Measurements from ENCODE around the gene TRIM26.

Gene TRIM26

GRCh38 chr6:30154061-30154460, 59.1 kb downstream of the TRIM26 start:
- no peak for ATAC-seq
- TF ChIP-seq, protein P1, sequence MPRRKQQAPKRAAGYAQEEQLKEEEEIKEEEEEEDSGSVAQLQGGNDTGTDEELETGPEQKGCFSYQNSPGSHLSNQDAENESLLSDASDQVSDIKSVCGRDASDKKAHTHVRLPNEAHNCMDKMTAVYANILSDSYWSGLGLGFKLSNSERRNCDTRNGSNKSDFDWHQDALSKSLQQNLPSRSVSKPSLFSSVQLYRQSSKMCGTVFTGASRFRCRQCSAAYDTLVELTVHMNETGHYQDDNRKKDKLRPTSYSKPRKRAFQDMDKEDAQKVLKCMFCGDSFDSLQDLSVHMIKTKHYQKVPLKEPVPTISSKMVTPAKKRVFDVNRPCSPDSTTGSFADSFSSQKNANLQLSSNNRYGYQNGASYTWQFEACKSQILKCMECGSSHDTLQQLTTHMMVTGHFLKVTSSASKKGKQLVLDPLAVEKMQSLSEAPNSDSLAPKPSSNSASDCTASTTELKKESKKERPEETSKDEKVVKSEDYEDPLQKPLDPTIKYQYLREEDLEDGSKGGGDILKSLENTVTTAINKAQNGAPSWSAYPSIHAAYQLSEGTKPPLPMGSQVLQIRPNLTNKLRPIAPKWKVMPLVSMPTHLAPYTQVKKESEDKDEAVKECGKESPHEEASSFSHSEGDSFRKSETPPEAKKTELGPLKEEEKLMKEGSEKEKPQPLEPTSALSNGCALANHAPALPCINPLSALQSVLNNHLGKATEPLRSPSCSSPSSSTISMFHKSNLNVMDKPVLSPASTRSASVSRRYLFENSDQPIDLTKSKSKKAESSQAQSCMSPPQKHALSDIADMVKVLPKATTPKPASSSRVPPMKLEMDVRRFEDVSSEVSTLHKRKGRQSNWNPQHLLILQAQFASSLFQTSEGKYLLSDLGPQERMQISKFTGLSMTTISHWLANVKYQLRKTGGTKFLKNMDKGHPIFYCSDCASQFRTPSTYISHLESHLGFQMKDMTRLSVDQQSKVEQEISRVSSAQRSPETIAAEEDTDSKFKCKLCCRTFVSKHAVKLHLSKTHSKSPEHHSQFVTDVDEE (CRISPR knock-in tag; IDR thresholded peaks at IDR 0.05) = no peak
- TF ChIP-seq ZFP3 (CRISPR knock-in tag; IDR thresholded peaks at IDR 0.05) (no peak), CSRNP3 (CRISPR knock-in tag; IDR thresholded peaks at IDR 0.05) (no peak), RARB (CRISPR knock-in tag; IDR thresholded peaks at IDR 0.05) (no peak), ZC3H10 (CRISPR knock-in tag; IDR thresholded peaks at IDR 0.05) (no peak), ZNF70 (CRISPR knock-in tag; IDR thresholded peaks at IDR 0.05) (no peak), ZNF8 (CRISPR knock-in tag; IDR thresholded peaks at IDR 0.05) (no peak), SNAI2 (CRISPR knock-in tag; IDR thresholded peaks at IDR 0.05) (no peak), ZFP30 (CRISPR knock-in tag; IDR thresholded peaks at IDR 0.05) (no peak), CSDC2 (CRISPR knock-in tag; IDR thresholded peaks at IDR 0.05) (no peak), PPARA (CRISPR knock-in tag; IDR thresholded peaks at IDR 0.05; ENCODE audit: borderline replicate concordance) (no peak), GLIS3 (CRISPR knock-in tag; IDR thresholded peaks at IDR 0.05) (no peak), PATZ1 (CRISPR knock-in tag; IDR thresholded peaks at IDR 0.05; ENCODE audit: borderline replicate concordance) (no peak)

DNA sequence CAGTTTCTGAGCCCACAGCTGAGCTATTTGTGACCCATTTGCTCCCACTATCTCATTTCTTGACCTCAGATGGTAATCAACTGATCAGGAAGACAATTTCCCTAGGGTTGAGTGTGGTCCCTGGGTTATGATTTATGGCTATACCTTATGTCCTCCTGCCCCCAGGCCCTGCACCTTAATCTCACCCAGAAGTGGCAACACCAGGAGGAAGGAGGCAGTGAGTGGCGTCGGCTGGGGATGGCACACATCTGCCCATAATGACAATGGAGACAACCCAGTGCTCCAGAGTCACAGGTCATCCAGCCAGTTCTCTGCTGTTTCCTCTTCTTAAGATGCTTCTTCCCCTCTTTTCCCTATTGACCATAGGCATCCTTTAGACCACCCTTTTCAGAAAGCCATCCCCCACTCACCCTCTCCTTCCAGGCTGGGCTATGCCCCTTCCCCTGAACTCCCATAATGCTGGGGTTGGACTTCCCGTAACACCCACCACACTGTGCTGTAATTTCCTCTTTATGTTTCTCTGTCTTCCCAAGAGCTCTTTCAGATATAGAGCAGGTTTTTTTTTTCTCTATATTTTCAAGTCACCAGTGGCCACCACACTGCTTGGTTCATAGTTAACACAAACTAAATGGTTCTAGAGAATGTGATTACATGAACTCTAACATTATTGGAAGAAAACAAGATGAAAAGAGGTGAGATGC, 60.1 kb downstream of the TRIM26 start:
- no peak for ATAC-seq
- TF ChIP-seq, protein P1 (CRISPR knock-in tag; IDR thresholded peaks at IDR 0.05) = no peak
- TF ChIP-seq CSDC2 (CRISPR knock-in tag; IDR thresholded peaks at IDR 0.05) (no peak), TOX (CRISPR knock-in tag; IDR thresholded peaks at IDR 0.05; ENCODE audit: borderline replicate concordance) (no peak), ZFP30 (CRISPR knock-in tag; IDR thresholded peaks at IDR 0.05) (no peak), ZNF70 (CRISPR knock-in tag; IDR thresholded peaks at IDR 0.05) (no peak), ZFP3 (CRISPR knock-in tag; IDR thresholded peaks at IDR 0.05) (no peak)

- no peak for ATAC-seq
- TF ChIP-seq ARNTL (CRISPR knock-in tag; IDR thresholded peaks at IDR 0.05; ENCODE audit: borderline replicate concordance, low read depth) (no peak), ZNF8 (CRISPR knock-in tag; IDR thresholded peaks at IDR 0.05) (no peak), ZC3H10 (CRISPR knock-in tag; IDR thresholded peaks at IDR 0.05) (no peak), TOX (CRISPR knock-in tag; IDR thresholded peaks at IDR 0.05; ENCODE audit: borderline replicate concordance) (no peak), PPARA (CRISPR knock-in tag; IDR thresholded peaks at IDR 0.05; ENCODE audit: borderline replicate concordance) (no peak), POU6F1 (CRISPR knock-in tag; IDR thresholded peaks at IDR 0.05; ENCODE audit: borderline replicate concordance, low read depth) (no peak), ISL1 (CRISPR knock-in tag; IDR thresholded peaks at IDR 0.05) (no peak), PATZ1 (CRISPR knock-in tag; IDR thresholded peaks at IDR 0.05; ENCODE audit: borderline replicate concordance) (no peak), RARB (CRISPR knock-in tag; IDR thresholded peaks at IDR 0.05) (no peak), BACH2 (CRISPR knock-in tag; IDR thresholded peaks at IDR 0.05; ENCODE audit: borderline replicate concordance) (no peak), TCF4 (CRISPR knock-in tag; IDR thresholded peaks at IDR 0.05; ENCODE audit: borderline replicate concordance) (no peak), ZNF565 (CRISPR knock-in tag; conservative IDR thresholded peaks at IDR 0.05; ENCODE audit: low read depth) (no peak), ZFP30 (CRISPR knock-in tag; IDR thresholded peaks at IDR 0.05) (no peak)
These were observed 61.1 kb downstream of the TRIM26 start for GRCh38 chr6:30152016-30152673.
